DND-41 (cell line): ENCODE data around the gene CTNNA1.
A peak's percentile ranks its signal among the peaks of the same experiment; 100 is the strongest.

Source experiments
- ATAC-seq: fragments of 200-7000 bp; cut with Tn5 transposase; 3 replicates; pipeline ENCODE4 v1.9.1; 2021; ENCODE audit warnings: low read depth; ENCODE audit not compliant: insufficient read depth
- DNase-seq: peaks from one replicate; pipeline ENCODE4 v3.0.0-alpha.2; 2020
- H2AFZ ChIP-seq: 2 replicates; pipeline ENCODE4 v1.6.0; 2012; ENCODE audit warnings: low read depth, low read length
- H3K27ac ChIP-seq: 2 replicates; pipeline ENCODE4 v1.5.1; 2012; ENCODE audit warnings: low read length, inconsistent platforms
- H3K27me3 ChIP-seq: fragments of 200-600 bp; sonication (generic); 2 replicates; pipeline ENCODE4 v1.6.0; 2012; ENCODE audit warnings: low read length, mild to moderate bottlenecking, inconsistent platforms; ENCODE audit not compliant: insufficient read depth, poor library complexity
- H3K36me3 ChIP-seq: 2 replicates; pipeline ENCODE4 v1.5.1; 2012; ENCODE audit warnings: low read length, inconsistent platforms; ENCODE audit not compliant: insufficient read depth
- H3K4me1 ChIP-seq: 2 replicates; pipeline ENCODE4 v1.5.1; 2012; ENCODE audit warnings: mild to moderate bottlenecking, low read length; ENCODE audit not compliant: insufficient read depth
- H3K4me2 ChIP-seq: 2 replicates; pipeline ENCODE4 v1.6.0; 2012; ENCODE audit warnings: mild to moderate bottlenecking, moderate library complexity, low read length, inconsistent platforms; ENCODE audit not compliant: insufficient read depth
- H3K4me3 ChIP-seq, 2 experiments: fragments of 200-600 bp in 1 of 2; shearing (Covaris generic) in 1 of 2; 2 replicates each; pipeline ENCODE4 v1.5.1; 2012 to 2016; ENCODE audit warnings: inconsistent platforms in 2 of 2, low read length in 2 of 2, mild to moderate bottlenecking in 2 of 2, low read depth in 1 of 2, moderate library complexity in 1 of 2
- H3K79me2 ChIP-seq: 2 replicates; pipeline ENCODE4 v1.6.0; 2012; ENCODE audit warnings: low read length, inconsistent platforms; ENCODE audit not compliant: insufficient read depth
- H3K9ac ChIP-seq: 2 replicates; pipeline ENCODE4 v1.6.0; 2012; ENCODE audit warnings: low read depth, mild to moderate bottlenecking, inconsistent platforms, low read length, moderate library complexity
- H3K9me3 ChIP-seq: 2 replicates; pipeline ENCODE4 v1.5.1; 2012; ENCODE audit warnings: low read length, moderate library complexity, mild to moderate bottlenecking, inconsistent platforms; ENCODE audit not compliant: insufficient read depth, severe bottlenecking
- H4K20me1 ChIP-seq: 2 replicates; pipeline ENCODE4 v1.6.0; 2012; ENCODE audit warnings: low read length; ENCODE audit not compliant: insufficient read depth
- CTCF ChIP-seq: IDR thresholded peaks from 2 replicates; pipeline ENCODE4 v1.5.1; 2012; ENCODE audit warnings: borderline replicate concordance, low read length, moderate library complexity, mild to moderate bottlenecking; ENCODE audit not compliant: poor library complexity, severe bottlenecking; ENCODE audit errors: extremely low read depth
- EZH2 ChIP-seq: IDR thresholded peaks from 3 replicates; pipeline ENCODE4 v1.6.1; 2012; ENCODE audit warnings: borderline replicate concordance, low read depth, mild to moderate bottlenecking, moderate library complexity, low read length, inconsistent platforms; ENCODE audit not compliant: severe bottlenecking

CTNNA1 gene

GRCh38 chr5:138910546-138911185, 157.4 kb downstream of the CTNNA1 start:
- ATAC-seq (peak; percentile 86), DNase-seq (peak; percentile 50)
- no peak overlapping the region for H2AFZ ChIP-seq
- peak overlapping the region; percentile 52 for H3K27ac ChIP-seq
- H3K4me1 ChIP-seq = peaks cover 9% of the 10 kb centered on the region
- no peaks in the 10 kb centered on the region for H3K27me3 ChIP-seq
- no peak overlapping the region for H3K4me3 ChIP-seq
- no peaks in the 10 kb centered on the region for H3K9me3 ChIP-seq
- no peaks in the 10 kb centered on the region for H3K36me3 ChIP-seq
- H4K20me1 ChIP-seq = no peaks in the 10 kb centered on the region
- no peaks in the 10 kb centered on the region for H3K79me2 ChIP-seq
- TF ChIP-seq EZH2 (no peak), CTCF (no peak)
- no peak overlapping the region for H3K4me2 ChIP-seq
- no peak overlapping the region for H3K9ac ChIP-seq

GRCh38 chr5:138911441-138911840, 158.2 kb downstream of the CTNNA1 start:
- Histone ChIP-seq H3K4me3 (no peak overlapping the region), H3K36me3 (no peaks in the 10 kb centered on the region), H3K4me2 (no peak overlapping the region), H2AFZ (no peak overlapping the region), H3K9me3 (no peaks in the 10 kb centered on the region), H3K27ac (no peak overlapping the region), H3K9ac (no peak overlapping the region), H3K4me1 (peaks cover 9% of the 10 kb centered on the region), H3K79me2 (no peaks in the 10 kb centered on the region), H4K20me1 (no peaks in the 10 kb centered on the region), H3K27me3 (no peaks in the 10 kb centered on the region)
- no peak for DNase-seq
- no peak for TF ChIP-seq EZH2
- TF ChIP-seq CTCF = no peak
- ATAC-seq = no peak

- Histone ChIP-seq H4K20me1 (no peaks in the 10 kb centered on the region), H3K4me3 (no peak overlapping the region), H3K27me3 (no peaks in the 10 kb centered on the region), H3K9me3 (no peaks in the 10 kb centered on the region), H2AFZ (no peak overlapping the region), H3K9ac (no peak overlapping the region), H3K4me2 (no peak overlapping the region), H3K36me3 (no peaks in the 10 kb centered on the region), H3K27ac (no peak overlapping the region), H3K4me1 (peaks cover 9% of the 10 kb centered on the region), H3K79me2 (no peaks in the 10 kb centered on the region)
- TF ChIP-seq EZH2 (no peak), CTCF (no peak)
- DNase-seq (no peak), ATAC-seq (no peak)
These were observed 158.9 kb downstream of the CTNNA1 start for GRCh38 chr5:138912093-138912492.
